Right lobe of liver (tissue), 4 donors: ENCODE results near the gene TNS3.

ENCODE experiments used
- CTCF ChIP-seq, 4 donors: fragments of 200-600 bp in 3 of 4; fragments of 450-650 bp in 1 of 4; IDR thresholded peaks; one replicate each; pipeline versions ENCODE4 v1.5.1 to v1.8.0; 2016 to 2022; ENCODE audit warnings: antibody characterized with exemption in 4 of 4, mild to moderate bottlenecking in 2 of 4
- POLR2A ChIP-seq: fragments of 450-650 bp; IDR thresholded peaks from one replicate; pipeline ENCODE4 v1.6.1; 2017; ENCODE audit warnings: antibody characterized with exemption, mild to moderate bottlenecking
- donor health status: DM: no; HTN: no; CAD: no.
- donor health status: DM: no; HTN: no; CAD: no.
- donor health status: DM: no; HTN: yes; CAD: no.

- no peak for TF ChIP-seq CTCF (IDR thresholded peaks at IDR 0.05)
- TF ChIP-seq POLR2A = peak; percentile 14
These were observed 83.5 kb downstream of the TNS3 start for GRCh38 chr7:47498229-47499056.
